Fibroblast of the aortic adventitia (primary cell): Measurements from ENCODE around the gene GLCE. TPM values are rescaled to one million over a fixed set of nuclear protein-coding genes. Genes with fewer than 3 reads are reported as not detected.

Source experiments
- DNase-seq: peaks from one replicate; pipeline ENCODE4 v3.0.0-alpha.2; 2010; ENCODE audit warnings: low read depth
- H3K4me3 ChIP-seq: 2 replicates; pipeline ENCODE4 v1.5.1; 2011; ENCODE audit warnings: low read depth, mild to moderate bottlenecking, control low read depth, low read length, moderate library complexity
- total RNA-seq: library from RNA; depleted of rRNA; stranded (reverse); fragments of >200 nt; gene quantifications from 2 replicates; pipeline ENCODE4 v1.2.3, GENCODE V29; 2012; ENCODE audit warnings: low replicate concordance
- TF ChIP-seq, protein P1 (sequence below): IDR thresholded peaks from 2 replicates; pipeline ENCODE4 v1.5.1; 2011; ENCODE audit warnings: mild to moderate bottlenecking, low read length, control low read depth, inconsistent platforms; ENCODE audit not compliant: insufficient read depth

Gene GLCE
- total RNA-seq, 1 donor: 24.4 TPM

DNA sequence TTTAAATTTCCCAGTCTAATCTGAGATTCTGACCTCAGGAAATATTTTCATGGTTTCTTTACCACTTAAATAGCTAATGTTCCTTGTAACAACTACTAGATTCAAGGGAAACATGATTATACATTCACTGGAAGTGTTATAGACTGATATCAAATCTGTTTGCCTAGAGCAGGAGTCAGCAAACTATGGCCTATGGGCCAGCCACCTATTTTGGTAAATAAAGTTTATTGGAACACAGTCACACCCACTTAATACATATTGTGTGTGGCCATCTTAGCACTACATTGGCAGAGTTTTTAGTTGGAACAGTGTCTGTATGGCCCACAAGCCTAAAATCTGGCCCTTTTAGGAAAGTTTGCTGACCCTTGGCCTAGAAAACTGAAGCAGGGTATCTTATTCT is 50.1 kb downstream of the GLCE start:
- TF ChIP-seq, protein P1, sequence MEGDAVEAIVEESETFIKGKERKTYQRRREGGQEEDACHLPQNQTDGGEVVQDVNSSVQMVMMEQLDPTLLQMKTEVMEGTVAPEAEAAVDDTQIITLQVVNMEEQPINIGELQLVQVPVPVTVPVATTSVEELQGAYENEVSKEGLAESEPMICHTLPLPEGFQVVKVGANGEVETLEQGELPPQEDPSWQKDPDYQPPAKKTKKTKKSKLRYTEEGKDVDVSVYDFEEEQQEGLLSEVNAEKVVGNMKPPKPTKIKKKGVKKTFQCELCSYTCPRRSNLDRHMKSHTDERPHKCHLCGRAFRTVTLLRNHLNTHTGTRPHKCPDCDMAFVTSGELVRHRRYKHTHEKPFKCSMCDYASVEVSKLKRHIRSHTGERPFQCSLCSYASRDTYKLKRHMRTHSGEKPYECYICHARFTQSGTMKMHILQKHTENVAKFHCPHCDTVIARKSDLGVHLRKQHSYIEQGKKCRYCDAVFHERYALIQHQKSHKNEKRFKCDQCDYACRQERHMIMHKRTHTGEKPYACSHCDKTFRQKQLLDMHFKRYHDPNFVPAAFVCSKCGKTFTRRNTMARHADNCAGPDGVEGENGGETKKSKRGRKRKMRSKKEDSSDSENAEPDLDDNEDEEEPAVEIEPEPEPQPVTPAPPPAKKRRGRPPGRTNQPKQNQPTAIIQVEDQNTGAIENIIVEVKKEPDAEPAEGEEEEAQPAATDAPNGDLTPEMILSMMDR: no peak

DNA sequence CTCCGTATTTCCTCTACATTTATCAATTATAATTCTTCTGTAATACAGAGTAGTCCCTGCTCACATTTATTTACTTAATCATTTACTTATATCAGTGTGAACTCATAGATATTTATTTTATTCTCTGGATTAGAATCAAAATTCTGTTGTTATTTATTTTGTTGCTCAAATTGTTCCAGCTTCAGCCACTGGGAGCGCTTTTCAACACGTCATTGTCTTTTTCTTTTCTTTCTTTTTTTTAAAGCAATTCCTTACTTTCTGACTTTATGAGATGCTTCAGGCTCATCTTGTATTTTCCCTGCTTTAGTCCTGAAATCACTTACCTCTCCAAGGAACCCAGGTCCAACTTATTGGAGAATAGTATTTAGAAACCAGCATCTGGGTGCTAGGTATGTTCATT is 53.4 kb downstream of the GLCE start:
- no peak overlapping the region for H3K4me3 ChIP-seq
- no peak for DNase-seq
- TF ChIP-seq, protein P1: peak; percentile 25

More for the DNA sequence above, 50.1 kb downstream of the GLCE start:
- no peak for DNase-seq
- H3K4me3 ChIP-seq: no peak overlapping the region

DNA sequence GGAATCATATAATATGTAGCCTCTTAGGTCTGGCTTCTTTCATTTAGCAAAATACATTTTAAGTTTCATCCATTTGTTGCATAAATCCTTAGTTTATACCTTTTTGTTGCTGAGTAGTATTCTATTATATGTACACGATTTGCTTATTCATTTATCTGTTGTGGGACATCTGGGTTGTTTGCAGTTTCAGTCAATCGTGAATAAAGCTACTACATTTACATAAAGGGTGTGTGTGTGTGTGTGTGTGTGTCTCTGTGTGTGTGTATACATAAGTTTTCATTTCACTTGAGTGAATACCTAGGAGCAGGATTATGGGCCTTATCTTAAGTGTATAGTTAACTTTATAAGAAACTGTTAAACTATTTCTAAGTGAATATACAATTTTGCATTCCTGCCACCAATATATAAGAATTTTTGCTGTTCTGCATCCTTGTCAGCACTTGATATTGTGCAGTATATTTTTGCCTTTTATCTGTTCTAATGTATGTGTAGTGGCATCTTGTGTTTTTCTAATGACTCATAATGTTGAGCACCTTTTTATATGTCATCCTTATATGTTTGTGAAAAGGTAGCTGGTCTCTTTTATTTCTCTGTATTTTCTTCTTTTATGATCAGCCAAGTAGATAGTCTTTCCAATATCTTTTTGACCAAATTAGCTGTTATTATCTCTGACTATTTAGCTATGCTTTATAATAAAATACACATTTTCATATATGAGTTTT is 55.0 kb downstream of the GLCE start:
- H3K4me3 ChIP-seq: no peak overlapping the region
- no peak for DNase-seq
- TF ChIP-seq, protein P1: no peak

GRCh38 chr15:69217381-69217780 is 56.9 kb downstream of the GLCE start:
- no peak overlapping the region for H3K4me3 ChIP-seq
- DNase-seq: no peak
- TF ChIP-seq, protein P1: no peak

DNA sequence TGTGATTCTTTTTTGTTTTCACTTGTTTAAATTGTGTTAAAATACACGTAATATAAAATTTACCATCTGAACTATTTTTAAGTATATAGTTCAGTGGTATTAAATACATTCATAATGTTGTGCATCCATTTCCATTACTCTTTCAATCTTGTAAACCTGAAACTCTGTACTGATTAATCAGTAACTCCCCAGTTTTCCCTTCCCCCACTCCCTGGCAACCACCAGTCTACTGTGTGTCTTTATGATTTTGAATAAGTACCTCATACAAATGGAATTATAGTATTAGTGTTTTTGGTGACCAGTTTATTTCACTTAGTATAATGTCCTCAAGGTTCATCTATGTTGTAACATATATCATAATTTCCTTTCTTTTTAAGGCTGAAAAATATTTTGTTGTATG is 59.3 kb downstream of the GLCE start:
- TF ChIP-seq, protein P1: no peak
- H3K4me3 ChIP-seq: no peak overlapping the region
- DNase-seq: no peak

DNA sequence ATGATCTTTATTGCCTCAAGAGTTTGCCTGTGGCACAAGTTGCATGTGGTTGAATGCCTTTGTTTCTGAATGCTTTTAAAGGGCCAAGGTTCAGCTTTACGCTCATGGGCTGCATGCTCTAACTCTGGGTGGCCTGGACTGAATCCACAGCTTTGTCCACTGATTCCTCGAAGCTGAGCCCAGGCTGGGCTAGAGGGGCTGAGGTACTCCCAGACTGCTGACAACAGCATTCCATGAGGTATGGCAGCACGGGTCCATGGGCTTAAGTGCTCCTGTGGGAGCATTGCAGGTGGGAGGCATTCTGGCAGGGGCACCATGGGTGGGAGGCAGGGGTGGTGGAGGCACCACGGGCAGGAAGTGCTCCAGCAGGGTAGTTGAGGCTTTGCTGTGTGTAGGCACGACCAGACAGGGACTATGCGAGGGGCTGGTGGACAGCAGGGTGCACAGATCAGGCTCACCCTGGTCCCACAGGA is 61.6 kb downstream of the GLCE start:
- DNase-seq: no peak
- no peak overlapping the region for H3K4me3 ChIP-seq
- TF ChIP-seq, protein P1: no peak
